Thyroid gland (tissue), 4 donors: Measurements from ENCODE around the gene IZUMO3. TPM values are rescaled to one million over a fixed set of nuclear protein-coding genes. Genes with fewer than 3 reads are reported as not detected.

Source experiments
- DNase-seq, 2 donors: peaks; one replicate each; pipeline ENCODE4 v3.0.0-alpha.2; 2019
- H3K27ac ChIP-seq, 3 donors: fragments of 200-600 bp; sonication (generic); 1 replicate in 2 of 3; 2 replicates in 1 of 3; pipeline ENCODE4 v1.5.1; 2016 to 2019; ENCODE audit warnings: mild to moderate bottlenecking in 1 of 3, moderate library complexity in 1 of 3
- H3K27me3 ChIP-seq: fragments of 200-600 bp; sonication (generic); one replicate; pipeline ENCODE4 v1.5.1; 2019
- H3K36me3 ChIP-seq, 2 donors: fragments of 200-600 bp; sonication (generic); one replicate each; pipeline ENCODE4 v1.5.1; 2016 to 2019
- H3K4me1 ChIP-seq, 2 donors: fragments of 200-600 bp; sonication (generic); one replicate each; pipeline ENCODE4 v1.5.1; 2017 to 2019
- H3K4me3 ChIP-seq, 3 donors: fragments of 200-600 bp; sonication (generic); replicated peaks in 1 of 3; 1 replicate in 2 of 3; 2 replicates in 1 of 3; pipeline ENCODE4 v1.5.1; 2016; ENCODE audit warnings: mild to moderate bottlenecking in 1 of 3
- H3K9me3 ChIP-seq: fragments of 200-600 bp; sonication (generic); one replicate; pipeline ENCODE4 v1.5.1; 2017
- CTCF ChIP-seq, 6 experiments: fragments of 200-600 bp in 3 of 6; fragments of 450-650 bp in 3 of 6; sonication (generic) in 3 of 6; IDR thresholded peaks; one replicate each; pipeline ENCODE4 v1.5.1; 2016 to 2019; ENCODE audit warnings: antibody characterized with exemption in 6 of 6, mild to moderate bottlenecking in 2 of 6, inconsistent platforms in 1 of 6, moderate library complexity in 1 of 6
- POLR2A ChIP-seq, 2 donors: fragments of 450-650 bp; IDR thresholded peaks; one replicate each; pipeline ENCODE4 v1.6.1; 2017; ENCODE audit warnings: antibody characterized with exemption in 2 of 2, mild to moderate bottlenecking in 2 of 2, moderate library complexity in 1 of 2
- WGBS, 2 donors: methylation state at CpG; one replicate each; pipeline ENCODE4 v1.1.5; 2017; 5-methylcytosine and 5-hydroxymethylcytosine counted together
- intact Hi-C: fragments of 100-400 bp; cut with DNase I; formaldehyde crosslinking; loops from one replicate; pipeline ENCODE4 v1.15.1; 2023
- total RNA-seq, 4 donors: library from RNA; depleted of rRNA; stranded (reverse); fragments of >200 nt; gene quantifications; one replicate each; pipeline ENCODE4 v1.2.3, GENCODE V29; 2016

The IZUMO3 gene
- not detected for total RNA-seq

GRCh38 chr9:24545847-24546522 is at the start of gene IZUMO3:
Gene IZUMO3, minus strand, starts transcription at chr9:24545897. Its CDS starts 248 bp downstream, at chr9:24545649.
- WGBS, 2 donors: 86 to 91% methylated on average over 3 of the region's 3 CpGs
- no peaks in the 10 kb centered on the region for H3K4me1 ChIP-seq
- H3K4me3 ChIP-seq: no peak within 1 kb of the TSS
- DNase-seq: no peak
- no peaks in the 10 kb centered on the region for H3K36me3 ChIP-seq
- intact Hi-C loops: no loop called here
- H3K27me3 ChIP-seq: no peaks in the 10 kb centered on the region
- H3K9me3 ChIP-seq: no peaks in the 10 kb centered on the region
- TF ChIP-seq POLR2A (IDR thresholded peaks at IDR 0.05): no peak
- no peak for TF ChIP-seq CTCF (IDR thresholded peaks at IDR 0.05)
- H3K27ac ChIP-seq: no peak within 1 kb of the TSS

- Histone ChIP-seq H3K4me1 (no peaks in the 10 kb centered on the region), H3K27ac (no peak overlapping the region), H3K4me3 (no peak overlapping the region), H3K36me3 (no peaks in the 10 kb centered on the region), H3K9me3 (no peaks in the 10 kb centered on the region), H3K27me3 (no peaks in the 10 kb centered on the region)
- WGBS, 2 donors: 81 to 83% methylated on average over 8 of the region's 8 CpGs
- intact Hi-C loops: no loop called here
- no peak for TF ChIP-seq POLR2A (IDR thresholded peaks at IDR 0.05)
- no peak for TF ChIP-seq CTCF (IDR thresholded peaks at IDR 0.05)
- DNase-seq: no peak
Measured at GRCh38 chr9:24594234-24594850, 48.6 kb upstream of the IZUMO3 start.

GRCh38 chr9:24590432-24590831 is 44.7 kb upstream of the IZUMO3 start:
- Histone ChIP-seq H3K4me3 (no peak overlapping the region), H3K27ac (no peak overlapping the region), H3K9me3 (no peaks in the 10 kb centered on the region), H3K4me1 (no peaks in the 10 kb centered on the region), H3K27me3 (no peaks in the 10 kb centered on the region), H3K36me3 (no peaks in the 10 kb centered on the region)
- intact Hi-C loops: no loop called here
- DNase-seq: no peak
- TF ChIP-seq CTCF (IDR thresholded peaks at IDR 0.05): no peak
- no peak for TF ChIP-seq POLR2A (IDR thresholded peaks at IDR 0.05)
- 76 to 82% methylated on average over 1 of the region's 1 CpG for WGBS, 2 donors

GRCh38 chr9:24587883-24588282 is 42.2 kb upstream of the IZUMO3 start:
- Histone ChIP-seq H3K9me3 (no peaks in the 10 kb centered on the region), H3K4me1 (no peaks in the 10 kb centered on the region), H3K27ac (no peak overlapping the region), H3K4me3 (no peak overlapping the region), H3K27me3 (no peaks in the 10 kb centered on the region), H3K36me3 (no peaks in the 10 kb centered on the region)
- intact Hi-C loops: no loop called here
- no peak for DNase-seq
- TF ChIP-seq POLR2A (IDR thresholded peaks at IDR 0.05) (no peak), CTCF (IDR thresholded peaks at IDR 0.05) (no peak)
- WGBS, 2 donors: 80 to 83% methylated on average over 2 of the region's 2 CpGs
